ENCODE measurements around the gene GALM.

DNA sequence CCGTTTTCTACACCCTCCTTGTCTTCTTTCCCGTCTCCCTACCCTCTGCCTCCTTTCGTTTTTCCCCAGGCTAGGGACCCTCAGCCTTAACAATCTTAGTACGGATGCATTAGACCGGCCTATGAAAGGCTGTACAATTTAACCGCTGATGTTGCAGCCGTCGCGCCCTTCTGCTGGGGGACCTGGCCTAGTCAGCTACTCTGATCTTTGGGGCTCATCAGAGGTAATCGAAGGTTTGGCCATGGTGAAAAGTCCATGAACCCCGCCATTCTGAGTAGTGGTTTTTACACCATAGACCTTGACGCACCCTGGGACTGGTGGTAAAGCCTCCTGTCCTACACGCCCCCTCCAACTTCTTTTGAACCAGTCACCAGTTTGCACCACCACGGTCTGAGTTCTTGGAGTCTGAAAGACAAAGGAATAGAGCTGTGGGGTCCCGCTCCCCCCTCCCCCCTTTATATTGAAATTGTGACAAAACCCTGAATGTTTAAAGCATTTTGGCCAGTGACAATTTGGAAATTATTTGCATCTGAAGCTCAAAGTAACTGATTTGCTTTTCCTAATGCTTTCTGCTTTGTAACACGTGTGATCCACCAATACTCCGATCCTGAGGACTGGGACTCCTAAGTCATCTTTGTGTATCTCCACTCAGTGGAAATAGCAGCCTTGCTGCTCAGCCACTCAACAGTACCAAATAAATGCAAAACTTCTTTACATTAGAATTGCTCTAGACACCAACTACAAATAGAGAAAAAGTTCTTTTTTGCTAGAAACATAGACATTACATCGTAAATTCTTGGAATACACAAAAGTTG, 85.9 kb downstream of the GALM start:
- TF ChIP-seq, protein P1, sequence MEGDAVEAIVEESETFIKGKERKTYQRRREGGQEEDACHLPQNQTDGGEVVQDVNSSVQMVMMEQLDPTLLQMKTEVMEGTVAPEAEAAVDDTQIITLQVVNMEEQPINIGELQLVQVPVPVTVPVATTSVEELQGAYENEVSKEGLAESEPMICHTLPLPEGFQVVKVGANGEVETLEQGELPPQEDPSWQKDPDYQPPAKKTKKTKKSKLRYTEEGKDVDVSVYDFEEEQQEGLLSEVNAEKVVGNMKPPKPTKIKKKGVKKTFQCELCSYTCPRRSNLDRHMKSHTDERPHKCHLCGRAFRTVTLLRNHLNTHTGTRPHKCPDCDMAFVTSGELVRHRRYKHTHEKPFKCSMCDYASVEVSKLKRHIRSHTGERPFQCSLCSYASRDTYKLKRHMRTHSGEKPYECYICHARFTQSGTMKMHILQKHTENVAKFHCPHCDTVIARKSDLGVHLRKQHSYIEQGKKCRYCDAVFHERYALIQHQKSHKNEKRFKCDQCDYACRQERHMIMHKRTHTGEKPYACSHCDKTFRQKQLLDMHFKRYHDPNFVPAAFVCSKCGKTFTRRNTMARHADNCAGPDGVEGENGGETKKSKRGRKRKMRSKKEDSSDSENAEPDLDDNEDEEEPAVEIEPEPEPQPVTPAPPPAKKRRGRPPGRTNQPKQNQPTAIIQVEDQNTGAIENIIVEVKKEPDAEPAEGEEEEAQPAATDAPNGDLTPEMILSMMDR (IDR thresholded peaks at IDR 0.05; ENCODE audit: extremely low read depth in 1 of 2, insufficient read depth in 1 of 2, low read depth in 1 of 2, low read length in 2 of 2), result no peak
- TF ChIP-seq POLR2A (IDR thresholded peaks at IDR 0.05; ENCODE audit: low read depth, low read length), result no peak

All from endothelial cell of umbilical vein (primary cell).